GM13977 (cell line): Measurements from ENCODE around the gene HID1.

Source experiments
- DNase-seq: peaks from one replicate; pipeline ENCODE4 v3.0.0; 2012; ENCODE audit warnings: low spot score
- in situ Hi-C: fragments of 300-500 bp; cut with MboI; formaldehyde crosslinking; loops from one replicate; pipeline ENCODE4 v1.12.0; 2022; ENCODE audit warnings: low sequenced_read_pairs, low pct_unique_long_range_greater_than_20kb, mixed read lengths, inconsistent platforms; ENCODE audit not compliant: unreplicated experiment
- TF ChIP-seq, protein P1 (sequence below): IDR thresholded peaks from 2 replicates; pipeline ENCODE4 v1.5.1; 2012; ENCODE audit warnings: mild to moderate bottlenecking, control low read depth; ENCODE audit not compliant: insufficient read depth; ENCODE audit errors: extremely low read depth, missing control alignments

HID1 gene

GRCh38 chr17:74922694-74923537 is 49.6 kb downstream of the HID1 start, which contains the start of gene USH1G:
Gene USH1G, minus strand, starts transcription at chr17:74923255. Its CDS starts 182 bp downstream, at chr17:74923073.
- peak; percentile 84 for DNase-seq
- in situ Hi-C loops: no loop called here
- TF ChIP-seq, protein P1, sequence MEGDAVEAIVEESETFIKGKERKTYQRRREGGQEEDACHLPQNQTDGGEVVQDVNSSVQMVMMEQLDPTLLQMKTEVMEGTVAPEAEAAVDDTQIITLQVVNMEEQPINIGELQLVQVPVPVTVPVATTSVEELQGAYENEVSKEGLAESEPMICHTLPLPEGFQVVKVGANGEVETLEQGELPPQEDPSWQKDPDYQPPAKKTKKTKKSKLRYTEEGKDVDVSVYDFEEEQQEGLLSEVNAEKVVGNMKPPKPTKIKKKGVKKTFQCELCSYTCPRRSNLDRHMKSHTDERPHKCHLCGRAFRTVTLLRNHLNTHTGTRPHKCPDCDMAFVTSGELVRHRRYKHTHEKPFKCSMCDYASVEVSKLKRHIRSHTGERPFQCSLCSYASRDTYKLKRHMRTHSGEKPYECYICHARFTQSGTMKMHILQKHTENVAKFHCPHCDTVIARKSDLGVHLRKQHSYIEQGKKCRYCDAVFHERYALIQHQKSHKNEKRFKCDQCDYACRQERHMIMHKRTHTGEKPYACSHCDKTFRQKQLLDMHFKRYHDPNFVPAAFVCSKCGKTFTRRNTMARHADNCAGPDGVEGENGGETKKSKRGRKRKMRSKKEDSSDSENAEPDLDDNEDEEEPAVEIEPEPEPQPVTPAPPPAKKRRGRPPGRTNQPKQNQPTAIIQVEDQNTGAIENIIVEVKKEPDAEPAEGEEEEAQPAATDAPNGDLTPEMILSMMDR: no peak

- in situ Hi-C loops: no loop called here
- TF ChIP-seq, protein P1: no peak
- DNase-seq: no peak
These were observed 50.4 kb downstream of the HID1 start for GRCh38 chr17:74922172-74922571.

DNA sequence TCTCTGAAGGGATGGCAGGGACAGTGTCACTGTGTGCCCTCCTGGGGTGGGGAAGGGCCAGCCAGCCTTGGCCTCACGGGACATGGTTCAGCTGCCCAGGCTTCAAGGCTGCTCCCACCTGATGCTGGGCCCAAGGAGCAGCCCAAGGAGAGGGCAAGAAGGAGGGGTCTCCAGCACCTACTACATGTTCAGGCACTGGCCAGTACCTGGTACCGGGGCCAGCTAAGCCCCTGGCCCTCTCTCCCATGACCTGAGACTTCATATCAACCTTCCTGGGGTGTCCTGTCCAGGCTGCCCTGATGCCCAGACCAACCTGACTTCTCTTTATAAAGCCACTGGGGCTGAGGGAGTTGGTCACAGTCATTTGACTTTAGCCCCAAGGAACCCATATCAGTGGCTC is 50.8 kb downstream of the HID1 start:
- in situ Hi-C loops: no loop called here
- TF ChIP-seq, protein P1: no peak

DNA sequence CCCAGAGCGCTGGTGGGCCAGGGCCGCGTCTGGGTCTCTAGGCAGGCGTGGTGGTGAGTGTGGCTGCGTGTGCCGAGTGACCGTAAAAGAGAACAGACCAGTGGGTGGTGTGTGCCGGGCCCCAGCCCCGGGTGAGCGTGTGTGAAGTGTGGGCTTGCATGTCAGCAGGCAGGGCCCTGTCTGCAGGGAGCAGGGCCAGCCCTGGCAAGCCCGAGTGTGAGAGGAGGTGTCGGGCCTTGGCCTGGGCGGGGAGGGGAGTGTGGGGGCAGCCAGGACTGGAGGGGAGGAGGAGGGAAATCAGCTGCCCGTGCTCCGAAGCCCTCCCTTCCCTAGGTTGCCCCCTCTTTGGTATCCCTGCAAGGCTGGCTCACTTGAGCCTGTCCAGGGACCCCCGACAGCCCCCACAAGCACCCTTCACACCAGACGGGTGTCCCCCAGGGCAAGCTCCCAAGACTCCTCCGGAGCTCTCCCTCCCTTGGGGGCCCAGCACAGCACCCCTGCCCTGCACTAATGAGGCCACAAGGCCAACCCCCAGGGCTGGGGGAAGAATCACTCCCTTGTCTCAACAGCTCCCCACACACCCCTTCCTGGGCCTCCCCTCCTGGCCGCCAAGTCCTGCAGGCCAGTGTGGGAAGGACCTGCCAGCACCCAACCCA is 51.4 kb downstream of the HID1 start:
- in situ Hi-C loops: no loop called here
- TF ChIP-seq, protein P1: no peak
- DNase-seq: no peak

More for the DNA sequence above, 50.8 kb downstream of the HID1 start:
- DNase-seq: no peak

DNA sequence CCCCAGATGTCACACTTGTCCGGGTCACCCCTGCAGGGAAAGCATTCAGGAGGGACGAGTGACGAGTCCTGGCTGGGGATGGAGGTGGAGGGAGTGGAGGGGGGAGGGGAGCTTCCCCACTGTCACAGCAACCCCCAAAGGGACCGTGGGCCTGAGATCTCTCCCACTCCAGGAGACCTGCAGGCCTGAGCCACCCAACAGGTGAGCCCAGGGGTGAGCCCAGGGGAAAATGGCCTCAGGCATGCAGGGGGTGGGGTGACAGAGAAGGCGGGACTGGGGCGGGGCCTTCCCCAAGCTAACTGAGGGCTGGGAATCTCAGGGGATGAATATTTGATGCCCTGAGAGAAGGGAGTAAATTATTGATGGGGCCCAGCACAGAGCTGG is 51.9 kb downstream of the HID1 start:
- TF ChIP-seq, protein P1: no peak
- no peak for DNase-seq
- in situ Hi-C loops: no loop called here

GRCh38 chr17:74920306-74920620 is 52.3 kb downstream of the HID1 start:
- TF ChIP-seq, protein P1: no peak
- DNase-seq: no peak
- in situ Hi-C loops: no loop called here
